ENCODE results near the gene EFNA5. TPM values are rescaled to one million over a fixed set of nuclear protein-coding genes. Genes with fewer than 3 reads are reported as not detected.

Gene EFNA5
- total and polyA plus RNA-seq, 2 of the 13 experiments (the other 11 are each of a cell fraction or from before 2014, with no cell fraction given) = not detected

GRCh38 chr5:107378218-107378899 is 292.4 kb downstream of the EFNA5 start (continued):
- TF ChIP-seq NR2F6 (IDR thresholded peaks at IDR 0.05) = no peak
- 0 out of 2 replicates have a peak, but pooled peaks have one; percentile 15 for TF ChIP-seq NR2F6 (CRISPR knock-in tag; IDR thresholded peaks at IDR 0.05)
- 0 out of 2 replicates have a peak, but pooled peaks have one; percentile 21 for TF ChIP-seq HNF4G (IDR thresholded peaks at IDR 0.05; ENCODE audit: borderline replicate concordance, low read depth, low read length)
- TF ChIP-seq HNF4G (CRISPR knock-in tag; IDR thresholded peaks at IDR 0.05; ENCODE audit: borderline replicate concordance, low read depth) = no peak
- TF ChIP-seq SMAD3 (CRISPR knock-in tag; IDR thresholded peaks at IDR 0.05) = no peak

DNA sequence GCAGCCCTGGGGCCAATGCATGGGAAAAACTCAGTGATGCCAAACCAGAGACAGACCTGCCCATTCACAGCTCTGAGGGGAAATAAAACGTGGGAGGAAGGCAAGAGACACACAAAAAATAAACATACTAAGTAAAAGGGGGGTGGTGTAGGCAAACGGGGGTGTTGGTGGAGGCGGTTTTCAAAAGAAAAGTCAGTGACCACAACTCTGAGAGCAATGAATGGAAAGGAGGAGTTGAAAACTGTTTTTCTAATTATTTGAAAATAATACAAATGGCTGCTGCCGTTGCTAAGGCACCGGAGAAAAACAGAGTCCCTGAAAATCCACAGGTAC is 293.5 kb downstream of the EFNA5 start:
- H3K4me3 ChIP-seq (replicated peaks in 1 of 3; ENCODE audit: insufficient read depth in 1 of 3, low read depth in 2 of 3, low read length in 3 of 3) = no peak overlapping the region
- peaks cover 8% of the 10 kb centered on the region; the same call in 1 of the 2 replicates for H3K4me1 ChIP-seq (ENCODE audit: insufficient read depth, low read length)
- H3K27me3 ChIP-seq (ENCODE audit: control insufficient read depth in 1 of 2, insufficient read depth in 2 of 2, low read length in 2 of 2) = no peaks in the 10 kb centered on the region
- no peaks in the 10 kb centered on the region for H3K36me3 ChIP-seq (replicated peaks in 1 of 2; ENCODE audit: control insufficient read depth in 1 of 2, insufficient read depth in 2 of 2, low read length in 2 of 2)
- 24% methylated on average over 5 of the region's 5 CpGs for WGBS (ENCODE audit: low lambda C conversion rate)
- H3K9me3 ChIP-seq (ENCODE audit: low read length) = no peaks in the 10 kb centered on the region
- no peak for DNase-seq (ENCODE audit: low spot score)
- intact Hi-C loops (cut with micrococcal nuclease; ENCODE audit: unreplicated experiment) = no loop called here
- no peak overlapping the region for H3K27ac ChIP-seq (ENCODE audit: extremely low read length, insufficient read depth, low read length)
- ChIA-PET POLR2A (no interaction called here), CTCF (ENCODE audit: low intra/inter-chr PET ratio, low total read pairs) (no interaction called here)
- H3K79me2 ChIP-seq (ENCODE audit: insufficient read depth, low read length) = no peaks in the 10 kb centered on the region
- H2AFZ ChIP-seq (ENCODE audit: low read length) = no peak overlapping the region
- no TSS peak for BruUV-seq (replicated peaks)
- in situ Hi-C loops (cut with HindIII; ENCODE audit: extremely low pct_ligation_motif_present, low pct_unique_long_range_greater_than_20kb) = no loop called here
- no peak for FAIRE-seq
- H3K9ac ChIP-seq (ENCODE audit: insufficient read depth, low read depth, low read length) = no peak overlapping the region
- no peak for TF ChIP-seq ZNF589 (CRISPR knock-in tag; conservative IDR thresholded peaks at IDR 0.05)
- TF ChIP-seq ZNF382 (CRISPR knock-in tag; IDR thresholded peaks at IDR 0.05; ENCODE audit: borderline replicate concordance) = no peak
- no peak for TF ChIP-seq PHF21A (CRISPR knock-in tag; IDR thresholded peaks at IDR 0.05)
- TF ChIP-seq ZNF660 (CRISPR knock-in tag; IDR thresholded peaks at IDR 0.05; ENCODE audit: borderline replicate concordance, low read depth) = no peak
- no peak for TF ChIP-seq SMAD1 (CRISPR knock-in tag; IDR thresholded peaks at IDR 0.05; ENCODE audit: borderline replicate concordance, low read depth)
- no peak for TF ChIP-seq SMARCE1 (IDR thresholded peaks at IDR 0.05; ENCODE audit: borderline replicate concordance)
- no peak overlapping the region for H3K4me2 ChIP-seq (ENCODE audit: low read depth, low read length)
- no peaks in the 10 kb centered on the region for H4K20me1 ChIP-seq (ENCODE audit: insufficient read depth, low read length)
- ATAC-seq = no peak

Data from HepG2 (cell line).